Osteoblast (primary cell): Measurements from ENCODE around the gene PUM1. TPM values are rescaled to one million over a fixed set of nuclear protein-coding genes. Genes with fewer than 3 reads are reported as not detected.

Experiments
- DNase-seq: peaks from one replicate; pipeline ENCODE4 v3.0.0; 2011; ENCODE audit warnings: low spot score, mixed read lengths; ENCODE audit not compliant: insufficient read length; ENCODE audit errors: missing footprints
- H2AFZ ChIP-seq: 2 replicates; pipeline ENCODE4 v1.6.0; 2011; ENCODE audit warnings: mild to moderate bottlenecking, low read length
- H3K27ac ChIP-seq: 2 replicates; pipeline ENCODE4 v1.5.1; 2011; ENCODE audit warnings: mild to moderate bottlenecking, low read depth, low read length, moderate library complexity
- H3K27me3 ChIP-seq: 2 replicates; pipeline ENCODE4 v1.6.0; 2012; ENCODE audit warnings: mild to moderate bottlenecking, control low read depth, inconsistent platforms, low read length, moderate library complexity; ENCODE audit not compliant: insufficient read depth
- H3K36me3 ChIP-seq: 2 replicates; pipeline ENCODE4 v1.5.1; 2011; ENCODE audit warnings: mild to moderate bottlenecking, low read length, control low read depth, moderate library complexity; ENCODE audit not compliant: insufficient read depth
- H3K4me1 ChIP-seq: 2 replicates; pipeline ENCODE4 v1.5.1; 2011; ENCODE audit warnings: mild to moderate bottlenecking, low read length, control low read depth, moderate library complexity; ENCODE audit not compliant: insufficient read depth
- H3K4me2 ChIP-seq: 2 replicates; pipeline ENCODE4 v1.6.0; 2011; ENCODE audit warnings: mild to moderate bottlenecking, low read length; ENCODE audit not compliant: insufficient read depth
- H3K4me3 ChIP-seq: fragments of 200-600 bp; sonication (generic); 3 replicates; pipeline ENCODE4 v1.5.1; 2012; ENCODE audit warnings: mild to moderate bottlenecking, low read length, inconsistent platforms; ENCODE audit not compliant: insufficient read depth
- H3K79me2 ChIP-seq: 2 replicates; pipeline ENCODE4 v1.6.0; 2012; ENCODE audit warnings: mild to moderate bottlenecking, low read length, control low read depth, inconsistent platforms; ENCODE audit not compliant: insufficient read depth
- H3K9me3 ChIP-seq: 2 replicates; pipeline ENCODE4 v1.5.1; 2011; ENCODE audit warnings: low read depth, low read length, control low read depth
- H4K20me1 ChIP-seq: 2 replicates; pipeline ENCODE4 v1.6.0; 2012; ENCODE audit warnings: mild to moderate bottlenecking, low read length, control low read depth; ENCODE audit not compliant: insufficient read depth
- total RNA-seq: library from RNA; depleted of rRNA; stranded (reverse); fragments of >200 nt; gene quantifications from 2 replicates; pipeline ENCODE4 v1.2.3, GENCODE V29; 2012
- TF ChIP-seq, protein P1 (sequence below): IDR thresholded peaks from 2 replicates; pipeline ENCODE4 v1.5.1; 2011; ENCODE audit warnings: mild to moderate bottlenecking, low read depth, low read length, moderate library complexity; ENCODE audit errors: extremely low read depth

Gene PUM1
- total RNA-seq, 1 donor = 68.8 TPM

DNA sequence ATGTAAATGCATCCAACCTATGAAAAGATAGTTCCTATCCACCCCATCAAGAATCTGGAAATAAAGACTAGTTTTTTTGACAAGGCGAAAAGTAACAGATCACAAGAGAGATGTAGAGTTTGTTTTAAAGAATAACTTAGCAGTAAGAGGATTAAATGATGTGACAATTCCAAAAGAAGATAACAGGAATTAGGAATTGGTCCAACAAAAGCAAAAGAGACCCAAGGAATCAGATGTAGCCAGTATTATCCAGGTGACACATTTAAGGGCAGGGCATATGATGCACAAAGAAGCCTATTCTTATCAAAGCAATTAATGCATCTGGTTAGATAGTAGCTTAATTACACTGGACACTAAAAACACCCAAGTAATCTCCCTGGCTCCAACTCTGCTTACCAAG, 53.8 kb downstream of the PUM1 start:
- H3K36me3 ChIP-seq = peaks cover 6% of the 10 kb centered on the region
- H3K79me2 ChIP-seq = peaks cover 88% of the 10 kb centered on the region
- no peak for DNase-seq
- H3K4me1 ChIP-seq = peaks cover 50% of the 10 kb centered on the region
- H3K27me3 ChIP-seq = no peaks in the 10 kb centered on the region
- TF ChIP-seq, protein P1, sequence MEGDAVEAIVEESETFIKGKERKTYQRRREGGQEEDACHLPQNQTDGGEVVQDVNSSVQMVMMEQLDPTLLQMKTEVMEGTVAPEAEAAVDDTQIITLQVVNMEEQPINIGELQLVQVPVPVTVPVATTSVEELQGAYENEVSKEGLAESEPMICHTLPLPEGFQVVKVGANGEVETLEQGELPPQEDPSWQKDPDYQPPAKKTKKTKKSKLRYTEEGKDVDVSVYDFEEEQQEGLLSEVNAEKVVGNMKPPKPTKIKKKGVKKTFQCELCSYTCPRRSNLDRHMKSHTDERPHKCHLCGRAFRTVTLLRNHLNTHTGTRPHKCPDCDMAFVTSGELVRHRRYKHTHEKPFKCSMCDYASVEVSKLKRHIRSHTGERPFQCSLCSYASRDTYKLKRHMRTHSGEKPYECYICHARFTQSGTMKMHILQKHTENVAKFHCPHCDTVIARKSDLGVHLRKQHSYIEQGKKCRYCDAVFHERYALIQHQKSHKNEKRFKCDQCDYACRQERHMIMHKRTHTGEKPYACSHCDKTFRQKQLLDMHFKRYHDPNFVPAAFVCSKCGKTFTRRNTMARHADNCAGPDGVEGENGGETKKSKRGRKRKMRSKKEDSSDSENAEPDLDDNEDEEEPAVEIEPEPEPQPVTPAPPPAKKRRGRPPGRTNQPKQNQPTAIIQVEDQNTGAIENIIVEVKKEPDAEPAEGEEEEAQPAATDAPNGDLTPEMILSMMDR = no peak
- no peaks in the 10 kb centered on the region for H3K9me3 ChIP-seq
- peaks cover 82% of the 10 kb centered on the region for H4K20me1 ChIP-seq
- H3K4me3 ChIP-seq = no peak overlapping the region
- no peak overlapping the region for H3K27ac ChIP-seq
- no peak overlapping the region for H2AFZ ChIP-seq
- no peak overlapping the region for H3K4me2 ChIP-seq

DNA sequence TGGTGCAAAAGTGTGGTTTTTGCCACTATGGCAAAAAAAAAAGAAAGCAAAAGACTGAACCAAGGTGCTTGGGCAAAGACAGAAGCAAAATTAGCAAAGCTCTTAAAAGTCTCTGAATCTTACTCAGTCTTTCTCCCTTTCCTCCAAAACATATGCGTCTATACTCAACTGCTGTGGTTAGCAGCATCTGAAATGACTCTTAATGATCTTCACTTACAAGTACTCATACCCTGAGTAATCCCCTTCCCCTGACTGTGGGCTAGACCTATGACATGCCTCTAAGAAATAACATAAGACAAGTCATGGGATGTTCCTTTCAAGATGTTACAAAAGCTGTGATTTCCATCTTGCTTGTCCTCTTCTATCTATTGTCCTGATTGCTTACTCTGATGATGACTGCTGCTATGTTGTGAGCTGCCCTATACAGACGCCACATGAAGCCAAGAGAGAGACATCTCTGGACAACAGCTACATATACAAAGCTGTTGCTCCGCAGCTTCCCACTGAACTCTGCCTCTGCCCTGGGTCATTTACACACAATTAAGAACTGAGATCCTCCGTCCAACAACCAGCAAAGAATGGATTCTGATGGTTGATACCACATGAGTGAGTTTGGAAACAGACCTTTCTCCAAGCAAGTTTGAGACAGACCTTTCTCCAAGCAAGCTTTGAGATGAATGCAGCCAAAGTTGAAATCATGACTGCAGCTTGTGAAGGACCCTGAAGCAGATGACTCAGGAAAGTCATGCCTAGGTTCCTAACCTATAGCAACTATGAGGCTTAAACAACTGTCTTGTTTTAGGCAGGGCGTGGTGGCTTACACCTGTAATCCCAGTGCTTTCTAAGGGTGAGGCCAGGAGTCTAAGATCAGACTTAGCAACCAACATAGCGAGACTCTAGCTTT, 55.2 kb downstream of the PUM1 start:
- Histone ChIP-seq H3K27ac (peak overlapping the region; percentile 73), H3K4me1 (peaks cover 60% of the 10 kb centered on the region), H4K20me1 (peaks cover 77% of the 10 kb centered on the region), H3K27me3 (no peaks in the 10 kb centered on the region), H3K4me3 (no peak overlapping the region), H3K4me2 (peak overlapping the region; percentile 43), H2AFZ (no peak overlapping the region), H3K9me3 (no peaks in the 10 kb centered on the region), H3K79me2 (peaks cover 92% of the 10 kb centered on the region), H3K36me3 (peaks cover 18% of the 10 kb centered on the region)
- peak; percentile 37 for DNase-seq
- TF ChIP-seq, protein P1 = no peak

DNA sequence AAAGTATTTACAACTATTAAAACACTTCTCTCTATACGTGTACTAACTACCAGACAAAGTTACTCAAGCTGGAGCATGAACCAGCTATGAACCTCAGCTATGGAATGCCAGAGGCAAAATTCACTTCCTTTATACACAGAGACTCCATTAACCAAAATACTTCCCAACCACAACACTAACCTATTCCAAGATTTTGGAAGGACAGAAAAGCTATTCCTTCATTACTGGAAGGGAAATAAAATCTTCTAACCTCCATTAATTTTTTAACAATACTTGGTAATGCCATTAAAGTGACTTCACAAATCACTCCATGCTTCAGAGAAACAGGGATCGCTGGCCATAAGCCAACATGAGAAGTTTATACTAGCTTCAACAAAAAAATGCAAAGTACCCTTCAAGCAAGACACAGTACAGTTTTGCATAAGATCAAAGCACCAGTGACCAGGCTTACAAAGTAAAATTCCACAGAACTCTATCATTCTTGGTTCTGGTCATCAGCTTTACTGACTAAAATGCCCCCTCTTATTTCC, 58.0 kb downstream of the PUM1 start:
- TF ChIP-seq, protein P1 = no peak
- H3K27ac ChIP-seq = peak overlapping the region; percentile 85
- peaks cover 61% of the 10 kb centered on the region for H3K4me1 ChIP-seq
- peak overlapping the region; percentile 50 for H3K4me3 ChIP-seq
- peak overlapping the region; percentile 78 for H3K4me2 ChIP-seq
- peak; percentile 92 for DNase-seq
- peaks cover 69% of the 10 kb centered on the region for H4K20me1 ChIP-seq
- H2AFZ ChIP-seq = no peak overlapping the region
- H3K79me2 ChIP-seq = peaks cover 93% of the 10 kb centered on the region
- no peaks in the 10 kb centered on the region for H3K27me3 ChIP-seq
- H3K9me3 ChIP-seq = no peaks in the 10 kb centered on the region
- peaks cover 28% of the 10 kb centered on the region for H3K36me3 ChIP-seq

DNA sequence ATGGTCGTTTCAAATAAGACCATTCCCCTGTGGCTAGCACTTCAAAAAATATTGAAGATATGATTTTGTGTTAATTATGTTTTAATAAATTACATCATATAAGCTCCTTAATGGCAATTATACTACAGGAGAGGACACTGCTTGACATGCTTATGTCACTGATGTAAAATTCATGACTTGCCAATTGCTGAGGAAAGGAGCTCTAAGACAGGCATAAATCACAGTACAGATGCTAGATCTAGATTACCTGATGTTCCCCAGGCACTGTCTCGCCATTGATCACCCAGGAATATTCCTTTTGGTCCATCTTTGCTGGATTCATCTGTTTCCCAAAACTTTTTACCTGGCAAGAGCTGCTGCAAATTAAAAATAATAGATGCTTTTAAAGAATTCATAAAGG, 58.8 kb downstream of the PUM1 start:
- H3K27ac ChIP-seq = peak overlapping the region; percentile 85
- H3K27me3 ChIP-seq = no peaks in the 10 kb centered on the region
- H3K36me3 ChIP-seq = peaks cover 33% of the 10 kb centered on the region
- no peak for DNase-seq
- H4K20me1 ChIP-seq = peaks cover 65% of the 10 kb centered on the region
- H3K4me1 ChIP-seq = peaks cover 56% of the 10 kb centered on the region
- H3K4me2 ChIP-seq = peak overlapping the region; percentile 78
- TF ChIP-seq, protein P1 = no peak
- H3K9me3 ChIP-seq = no peaks in the 10 kb centered on the region
- no peak overlapping the region for H2AFZ ChIP-seq
- H3K4me3 ChIP-seq = peak overlapping the region; percentile 50
- H3K79me2 ChIP-seq = peaks cover 93% of the 10 kb centered on the region
